Erythroblast (primary cell): Measurements from ENCODE around the gene TULP4.
"Not testable (repeated sequence)": the region's sequence is repeated elsewhere in the genome, so short reads cannot be mapped to it uniquely, and the experiment has no call there.

Source experiments
- DNase-seq, 2 experiments: peaks; one replicate each; lab custom pipeline; 2025; lab: John Stamatoyannopoulos, UW
- GATA1 ChIP-seq: IDR thresholded peaks from 2 replicates; pipeline ENCODE4 v1.6.1; 2011; ENCODE audit warnings: low read depth, mild to moderate bottlenecking, control low read depth, low read length, moderate library complexity
- POLR2A ChIP-seq: IDR thresholded peaks from 2 replicates; pipeline ENCODE4 v1.6.1; 2011; ENCODE audit warnings: mild to moderate bottlenecking, low read length

The TULP4 gene

GRCh38 chr6:158512809-158513208 lies 200.5 kb downstream of the TULP4 start:
- TF ChIP-seq GATA1 (no peak), POLR2A (no peak)

GRCh38 chr6:158514176-158514575 lies 201.9 kb downstream of the TULP4 start:
- no peak for DNase-seq
- no peak for TF ChIP-seq POLR2A
- TF ChIP-seq GATA1, result no peak

More at GRCh38 chr6:158512809-158513208, 200.5 kb downstream of the TULP4 start:
- DNase-seq, result no peak

GRCh38 chr6:158514991-158515390 lies 202.7 kb downstream of the TULP4 start:
- DNase-seq, result no peak
- TF ChIP-seq POLR2A, result no peak
- TF ChIP-seq GATA1, result no peak

GRCh38 chr6:158516098-158516497 lies 203.8 kb downstream of the TULP4 start:
- no peak for DNase-seq
- TF ChIP-seq POLR2A (no peak), GATA1 (no peak)

- TF ChIP-seq GATA1 (no peak), POLR2A (no peak)
- no peak for DNase-seq
Observed at GRCh38 chr6:158517038-158517437, 204.8 kb downstream of the TULP4 start.

- DNase-seq, result no peak
Observed at GRCh38 chr6:158517581-158517980, 205.3 kb downstream of the TULP4 start.

GRCh38 chr6:158518191-158519127 lies 206.2 kb downstream of the TULP4 start:
- no peak for TF ChIP-seq GATA1
- TF ChIP-seq POLR2A, result no peak
- peak; percentile 55 for DNase-seq

More at GRCh38 chr6:158517581-158517980, 205.3 kb downstream of the TULP4 start:
- no peak for TF ChIP-seq GATA1
- TF ChIP-seq POLR2A, result no peak

- no peak for DNase-seq
Observed at GRCh38 chr6:158519300-158519699, 207.0 kb downstream of the TULP4 start.

GRCh38 chr6:158519761-158520160 lies 207.5 kb downstream of the TULP4 start:
- no peak for DNase-seq
- TF ChIP-seq GATA1 (no peak), POLR2A (no peak)

More at GRCh38 chr6:158519300-158519699, 207.0 kb downstream of the TULP4 start:
- no peak for TF ChIP-seq POLR2A
- TF ChIP-seq GATA1, result no peak

GRCh38 chr6:158520975-158521374 lies 208.7 kb downstream of the TULP4 start:
- not testable (repeated sequence) for DNase-seq

- DNase-seq, result no peak
- no peak for TF ChIP-seq GATA1
- no peak for TF ChIP-seq POLR2A
Observed at GRCh38 chr6:158521759-158522158, 209.5 kb downstream of the TULP4 start.

GRCh38 chr6:158522616-158523015 lies 210.4 kb downstream of the TULP4 start:
- TF ChIP-seq GATA1 (no peak), POLR2A (no peak)
- DNase-seq, result no peak

GRCh38 chr6:158524311-158524710 lies 212.0 kb downstream of the TULP4 start:
- DNase-seq, result no peak
- TF ChIP-seq POLR2A (no peak), GATA1 (no peak)

- DNase-seq, result not testable (repeated sequence)
Observed at GRCh38 chr6:158527858-158528257, 215.6 kb downstream of the TULP4 start.

GRCh38 chr6:158528826-158529225 lies 216.6 kb downstream of the TULP4 start:
- TF ChIP-seq GATA1, result no peak
- TF ChIP-seq POLR2A, result no peak

More at GRCh38 chr6:158528826-158529225, 216.6 kb downstream of the TULP4 start:
- no peak for DNase-seq
